HTR-8/SVneo (cell line): ENCODE data around the gene TP53BP1.

Source experiments
- DNase-seq: peaks from one replicate; pipeline ENCODE4 v3.0.0; 2011; ENCODE audit warnings: low spot score, mixed read lengths; ENCODE audit not compliant: insufficient read length
- FAIRE-seq: peaks from 2 replicates; lab custom pipeline; 2011; peaks lifted over from hg19 to GRCh38; lab: Jason Lieb, UNC

TP53BP1 gene

GRCh38 chr15:43370310-43370974, 122.5 kb downstream of the TP53BP1 start:
- DNase-seq: peak; percentile 21
- FAIRE-seq: no peak

- DNase-seq: no peak
- FAIRE-seq: no peak
Measured at GRCh38 chr15:43361313-43361903, 131.5 kb downstream of the TP53BP1 start.

GRCh38 chr15:43360821-43361220, 132.1 kb downstream of the TP53BP1 start:
- FAIRE-seq: no peak

More at GRCh38 chr15:43360821-43361220, 132.1 kb downstream of the TP53BP1 start:
- no peak for DNase-seq
